ENCODE data around the gene DPP4.

DPP4 gene

DNA sequence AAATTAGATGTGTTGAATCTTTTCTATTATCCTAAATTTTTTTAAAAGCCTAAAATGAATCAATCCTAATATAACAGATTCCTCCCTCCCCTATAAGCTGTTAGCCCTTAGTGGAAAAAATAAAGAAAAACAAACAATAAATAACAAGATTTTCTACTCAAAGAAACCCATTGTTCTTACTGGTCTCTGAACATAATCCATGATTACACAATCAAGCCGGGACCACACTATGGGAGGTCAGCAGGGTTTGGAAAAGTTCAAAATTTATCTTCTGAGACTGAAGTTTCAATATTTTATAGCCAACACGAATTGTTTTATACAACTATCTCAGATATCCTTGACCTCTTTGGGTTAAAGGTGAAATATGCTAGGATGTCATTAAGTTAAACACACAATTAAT is 57.9 kb downstream of the DPP4 start:
- ChIA-PET POLR2A (ENCODE audit: low non-redundant PET) (no interaction called here), CTCF (interaction anchor here (0.6 to 1.1 kb wide), 2 partner anchors 75 to 86 kb away, joined by 3 read pairs; no protein-coding TSS in a partner anchor)
- H3K27ac ChIP-seq = no peak overlapping the region
- TF ChIP-seq, protein P1, sequence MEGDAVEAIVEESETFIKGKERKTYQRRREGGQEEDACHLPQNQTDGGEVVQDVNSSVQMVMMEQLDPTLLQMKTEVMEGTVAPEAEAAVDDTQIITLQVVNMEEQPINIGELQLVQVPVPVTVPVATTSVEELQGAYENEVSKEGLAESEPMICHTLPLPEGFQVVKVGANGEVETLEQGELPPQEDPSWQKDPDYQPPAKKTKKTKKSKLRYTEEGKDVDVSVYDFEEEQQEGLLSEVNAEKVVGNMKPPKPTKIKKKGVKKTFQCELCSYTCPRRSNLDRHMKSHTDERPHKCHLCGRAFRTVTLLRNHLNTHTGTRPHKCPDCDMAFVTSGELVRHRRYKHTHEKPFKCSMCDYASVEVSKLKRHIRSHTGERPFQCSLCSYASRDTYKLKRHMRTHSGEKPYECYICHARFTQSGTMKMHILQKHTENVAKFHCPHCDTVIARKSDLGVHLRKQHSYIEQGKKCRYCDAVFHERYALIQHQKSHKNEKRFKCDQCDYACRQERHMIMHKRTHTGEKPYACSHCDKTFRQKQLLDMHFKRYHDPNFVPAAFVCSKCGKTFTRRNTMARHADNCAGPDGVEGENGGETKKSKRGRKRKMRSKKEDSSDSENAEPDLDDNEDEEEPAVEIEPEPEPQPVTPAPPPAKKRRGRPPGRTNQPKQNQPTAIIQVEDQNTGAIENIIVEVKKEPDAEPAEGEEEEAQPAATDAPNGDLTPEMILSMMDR (conservative IDR thresholded peaks at IDR 0.05; ENCODE audit: low read depth) = no peak
- DNase-seq (ENCODE audit: low spot score) = no peak

DNA sequence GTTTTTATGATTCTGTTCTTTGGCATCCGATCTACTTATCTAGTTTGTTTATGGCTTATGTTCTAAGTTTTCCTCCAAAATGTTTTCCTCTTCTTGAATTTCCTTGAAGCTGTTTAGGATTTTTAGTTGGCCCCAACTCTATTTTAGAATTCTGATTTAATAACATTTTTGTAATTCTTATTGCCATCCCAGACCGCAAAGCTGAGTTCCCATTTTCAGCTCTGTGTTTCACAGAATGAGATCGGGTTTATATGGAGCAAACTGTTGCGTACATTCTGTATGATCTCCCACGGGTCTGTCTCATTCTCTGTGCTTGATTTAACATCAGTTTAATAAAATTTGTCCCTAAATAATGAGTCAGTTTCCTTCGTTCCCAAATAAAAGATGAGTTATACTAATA is 59.3 kb downstream of the DPP4 start:
- no peak overlapping the region for H3K27ac ChIP-seq
- TF ChIP-seq, protein P1 (conservative IDR thresholded peaks at IDR 0.05; ENCODE audit: low read depth) = no peak
- POLR2A ChIA-PET (ENCODE audit: low non-redundant PET) = no interaction called here
- DNase-seq (ENCODE audit: low spot score) = no peak
- CTCF ChIA-PET = interaction anchor here (0.6 to 1.1 kb wide), 2 partner anchors 41 to 55 kb away, joined by 3 read pairs; no protein-coding TSS in a partner anchor

GRCh38 chr2:162013514-162014475 is 60.2 kb downstream of the DPP4 start:
- no peak overlapping the region for H3K27ac ChIP-seq
- ChIA-PET CTCF (interaction anchor here (0.6 to 1.2 kb wide), 3 partner anchors 12 to 329 kb away, joined by 3 to 4 read pairs (median 3); no protein-coding TSS in a partner anchor), POLR2A (ENCODE audit: low non-redundant PET) (no interaction called here)
- no peak for DNase-seq (ENCODE audit: low spot score)
- TF ChIP-seq, protein P1 (conservative IDR thresholded peaks at IDR 0.05; ENCODE audit: low read depth) = no peak

GRCh38 chr2:162012565-162013058 is 61.4 kb downstream of the DPP4 start:
- ChIA-PET POLR2A (ENCODE audit: low non-redundant PET) (no interaction called here), CTCF (interaction anchor here (1.2 kb wide), 1 partner anchor 13 kb away, joined by 4 read pairs; no protein-coding TSS in a partner anchor)
- no peak for DNase-seq (ENCODE audit: low spot score)
- no peak overlapping the region for H3K27ac ChIP-seq
- TF ChIP-seq, protein P1 (conservative IDR thresholded peaks at IDR 0.05; ENCODE audit: low read depth) = no peak

GRCh38 chr2:162011706-162012564 is 62.1 kb downstream of the DPP4 start:
- CTCF ChIA-PET = interaction anchor here (1.2 kb wide), 1 partner anchor 14 kb away, joined by 4 read pairs; no protein-coding TSS in a partner anchor
- POLR2A ChIA-PET (ENCODE audit: low non-redundant PET) = no interaction called here
- no peak overlapping the region for H3K27ac ChIP-seq
- DNase-seq (ENCODE audit: low spot score) = no peak
- TF ChIP-seq, protein P1 (conservative IDR thresholded peaks at IDR 0.05; ENCODE audit: low read depth) = no peak

DNA sequence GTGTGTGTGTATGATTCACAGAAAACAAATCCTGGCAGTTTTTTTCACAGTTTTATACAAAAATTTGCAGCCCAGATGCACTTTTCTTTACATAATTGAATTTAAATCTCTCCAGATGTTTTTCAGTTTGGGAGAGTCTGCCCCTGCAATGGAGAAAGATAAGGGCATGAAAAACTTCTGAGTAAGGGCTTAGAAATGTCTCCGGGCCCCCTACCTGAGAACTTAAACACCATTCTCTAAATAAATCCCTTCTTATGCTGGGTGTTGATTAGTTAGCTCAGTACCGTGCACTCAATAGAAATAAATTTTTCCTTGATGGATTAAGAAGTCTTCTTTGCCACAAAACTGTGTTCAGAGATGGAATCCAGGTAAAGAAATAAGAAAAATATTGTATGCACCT is 64.5 kb downstream of the DPP4 start:
- ChIA-PET CTCF (interaction anchor here (0.6 kb wide), 1 partner anchor 115 kb away, joined by 4 read pairs; no protein-coding TSS in a partner anchor), POLR2A (ENCODE audit: low non-redundant PET) (no interaction called here)
- TF ChIP-seq, protein P1 (conservative IDR thresholded peaks at IDR 0.05; ENCODE audit: low read depth) = no peak
- H3K27ac ChIP-seq = no peak overlapping the region
- DNase-seq (ENCODE audit: low spot score) = no peak
